OCI-LY3 (cell line): ENCODE results near the gene NCOA3.
"Not testable (repeated sequence)": the region's sequence is repeated elsewhere in the genome, so short reads cannot be mapped to it uniquely, and the experiment has no call there.

ENCODE experiments used
- H2AFZ ChIP-seq: fragments of 200-600, 300-600 bp; shearing (Covaris generic); 2 replicates; pipeline ENCODE4 v1.6.0; 2014; ENCODE audit warnings: antibody characterized with exemption, low read depth, low read length
- H3K27ac ChIP-seq: fragments of 200-600, 300-600 bp; sonication (generic); 2 replicates; pipeline ENCODE4 v1.5.1; 2014; ENCODE audit warnings: mild to moderate bottlenecking, low read length, moderate library complexity, mixed read lengths
- H3K27me3 ChIP-seq: fragments of 200-600, 300-600 bp; sonication (generic); 2 replicates; pipeline ENCODE4 v1.6.1; 2014; ENCODE audit warnings: low read depth, low read length, mixed read lengths
- H3K36me3 ChIP-seq: fragments of 200-600, 300-600 bp; sonication (generic); replicated peaks from 2 replicates; pipeline ENCODE3; 2014; ENCODE audit warnings: low read depth, low read length, mixed read lengths
- H3K4me1 ChIP-seq: fragments of 300-600, 200-600 bp; sonication (generic); 2 replicates; pipeline ENCODE4 v1.6.1; 2014; ENCODE audit warnings: low read length, mixed read lengths
- H3K4me2 ChIP-seq: fragments of 200-600, 300-600 bp; sonication (generic); 2 replicates; pipeline ENCODE4 v1.6.1; 2014; ENCODE audit warnings: low read length, mixed read lengths
- H3K4me3 ChIP-seq: fragments of 300-600, 200-600 bp; sonication (generic); 2 replicates; pipeline ENCODE4 v1.5.1; 2014; ENCODE audit warnings: antibody characterized with exemption, mild to moderate bottlenecking, low read length, moderate library complexity
- H3K79me2 ChIP-seq: fragments of 300-600, 200-600 bp; shearing (Covaris generic); 2 replicates; pipeline ENCODE4 v1.6.1; 2014; ENCODE audit warnings: mild to moderate bottlenecking, low read length, mixed read lengths
- H3K9ac ChIP-seq: fragments of 300-600, 200-600 bp; shearing (Covaris generic); 2 replicates; pipeline ENCODE4 v1.6.0; 2014; ENCODE audit warnings: mild to moderate bottlenecking, low read length, moderate library complexity
- H3K9me3 ChIP-seq: fragments of 200-600, 300-600 bp; shearing (Covaris generic); 2 replicates; pipeline ENCODE4 v1.6.1; 2014; ENCODE audit warnings: low read length, mixed read lengths; ENCODE audit not compliant: insufficient read depth
- H4K20me1 ChIP-seq: fragments of 200-600, 300-600 bp; sonication (generic); 2 replicates; pipeline ENCODE4 v1.6.1; 2016; ENCODE audit warnings: low read length, mixed read lengths; ENCODE audit not compliant: insufficient read depth
- EZH2phosphoT487 ChIP-seq: fragments of 200-600 bp; shearing (Covaris generic); IDR thresholded peaks from 2 replicates; pipeline ENCODE4 v1.6.1; 2018; ENCODE audit warnings: antibody characterized with exemption, mixed run types, low read depth
- TF ChIP-seq, protein P1 (sequence below): fragments of 200-600, 300-600 bp; sonication (generic); IDR thresholded peaks from 2 replicates; pipeline ENCODE4 v1.5.1; 2014; ENCODE audit warnings: antibody characterized with exemption, low read length, low read depth

NCOA3 gene

DNA sequence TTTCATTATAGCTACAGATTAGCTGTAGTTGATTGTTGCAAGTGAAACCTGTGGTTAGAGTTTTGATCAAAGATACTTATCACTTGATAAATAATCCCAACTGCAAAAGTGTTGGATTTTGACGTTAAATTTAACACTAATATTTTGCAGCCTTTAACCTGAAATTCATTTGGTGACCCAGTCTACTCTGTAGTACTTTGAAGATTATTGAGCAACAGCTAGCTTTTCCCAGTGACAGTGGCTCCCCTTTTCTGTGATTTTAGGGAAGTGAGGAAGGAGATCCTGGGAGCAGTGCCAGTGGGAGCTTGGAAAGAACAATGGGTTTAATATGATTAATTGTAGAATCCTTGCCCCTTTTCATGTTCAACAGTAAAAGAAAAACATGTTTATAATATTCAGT, 76.9 kb downstream of the NCOA3 start:
- H3K9me3 ChIP-seq: no peaks in the 10 kb centered on the region
- no peak overlapping the region for H2AFZ ChIP-seq
- H3K9ac ChIP-seq: no peak overlapping the region
- TF ChIP-seq, protein P1, sequence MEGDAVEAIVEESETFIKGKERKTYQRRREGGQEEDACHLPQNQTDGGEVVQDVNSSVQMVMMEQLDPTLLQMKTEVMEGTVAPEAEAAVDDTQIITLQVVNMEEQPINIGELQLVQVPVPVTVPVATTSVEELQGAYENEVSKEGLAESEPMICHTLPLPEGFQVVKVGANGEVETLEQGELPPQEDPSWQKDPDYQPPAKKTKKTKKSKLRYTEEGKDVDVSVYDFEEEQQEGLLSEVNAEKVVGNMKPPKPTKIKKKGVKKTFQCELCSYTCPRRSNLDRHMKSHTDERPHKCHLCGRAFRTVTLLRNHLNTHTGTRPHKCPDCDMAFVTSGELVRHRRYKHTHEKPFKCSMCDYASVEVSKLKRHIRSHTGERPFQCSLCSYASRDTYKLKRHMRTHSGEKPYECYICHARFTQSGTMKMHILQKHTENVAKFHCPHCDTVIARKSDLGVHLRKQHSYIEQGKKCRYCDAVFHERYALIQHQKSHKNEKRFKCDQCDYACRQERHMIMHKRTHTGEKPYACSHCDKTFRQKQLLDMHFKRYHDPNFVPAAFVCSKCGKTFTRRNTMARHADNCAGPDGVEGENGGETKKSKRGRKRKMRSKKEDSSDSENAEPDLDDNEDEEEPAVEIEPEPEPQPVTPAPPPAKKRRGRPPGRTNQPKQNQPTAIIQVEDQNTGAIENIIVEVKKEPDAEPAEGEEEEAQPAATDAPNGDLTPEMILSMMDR: no peak
- no peak for TF ChIP-seq EZH2phosphoT487
- no peak overlapping the region for H3K4me3 ChIP-seq
- peaks cover 96% of the 10 kb centered on the region for H4K20me1 ChIP-seq
- H3K4me2 ChIP-seq: no peak overlapping the region
- H3K4me1 ChIP-seq: peaks cover 43% of the 10 kb centered on the region
- H3K36me3 ChIP-seq: peaks cover 19% of the 10 kb centered on the region
- H3K27me3 ChIP-seq: no peaks in the 10 kb centered on the region
- peaks cover 100% of the 10 kb centered on the region for H3K79me2 ChIP-seq
- H3K27ac ChIP-seq: no peak overlapping the region

DNA sequence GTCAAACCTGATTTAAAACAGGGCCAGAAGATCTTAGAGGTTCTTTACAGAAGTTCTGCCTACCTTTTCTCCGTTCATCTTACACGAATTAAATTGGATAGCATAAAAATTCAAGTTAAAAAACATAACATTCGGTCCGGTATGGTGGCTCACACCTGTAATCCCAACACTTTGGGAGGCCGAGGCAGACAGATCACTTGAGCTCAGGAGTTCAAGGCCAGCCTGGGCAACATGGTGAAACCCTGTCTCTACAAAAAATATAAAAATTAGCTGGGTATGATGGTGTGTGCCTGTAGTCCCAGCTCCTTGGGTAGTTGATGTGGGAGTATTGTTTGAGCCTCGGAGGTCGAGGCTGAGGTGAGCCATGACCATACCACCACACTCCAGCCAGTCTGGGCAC, 79.0 kb downstream of the NCOA3 start:
- H3K4me1 ChIP-seq: peaks cover 43% of the 10 kb centered on the region
- not testable (repeated sequence) for H3K4me3 ChIP-seq, H2AFZ ChIP-seq, H3K27me3 ChIP-seq, H3K4me2 ChIP-seq, H3K9ac ChIP-seq, H3K9me3 ChIP-seq, H3K27ac ChIP-seq
- H4K20me1 ChIP-seq: peaks cover 96% of the 10 kb centered on the region
- H3K36me3 ChIP-seq: peaks cover 26% of the 10 kb centered on the region
- peaks cover 100% of the 10 kb centered on the region for H3K79me2 ChIP-seq

DNA sequence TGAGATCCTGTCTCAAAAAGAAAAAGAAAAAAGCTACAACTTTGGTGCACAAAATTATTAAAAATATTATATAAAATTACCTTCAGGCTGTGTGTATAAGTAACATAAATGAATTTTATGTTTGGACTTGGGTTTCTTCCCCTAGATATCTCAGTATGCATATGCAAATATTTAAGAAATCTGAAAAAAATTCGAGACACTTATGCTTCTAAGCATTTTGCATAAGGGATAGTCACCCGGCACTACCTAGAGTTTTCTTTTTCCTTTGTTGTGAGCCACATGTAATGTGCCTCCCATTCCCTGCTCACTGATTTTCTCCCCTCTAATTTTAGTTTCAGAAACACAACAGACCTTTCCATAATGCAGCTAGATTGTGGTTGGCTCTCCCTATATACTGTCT, 79.4 kb downstream of the NCOA3 start:
- Histone ChIP-seq H3K4me1 (peaks cover 40% of the 10 kb centered on the region), H3K9me3 (no peaks in the 10 kb centered on the region), H2AFZ (no peak overlapping the region), H3K27me3 (no peaks in the 10 kb centered on the region), H3K79me2 (peaks cover 100% of the 10 kb centered on the region), H4K20me1 (peaks cover 96% of the 10 kb centered on the region), H3K4me2 (no peak overlapping the region), H3K4me3 (no peak overlapping the region), H3K9ac (no peak overlapping the region), H3K36me3 (peaks cover 26% of the 10 kb centered on the region), H3K27ac (no peak overlapping the region)
- TF ChIP-seq, protein P1: no peak
- no peak for TF ChIP-seq EZH2phosphoT487

DNA sequence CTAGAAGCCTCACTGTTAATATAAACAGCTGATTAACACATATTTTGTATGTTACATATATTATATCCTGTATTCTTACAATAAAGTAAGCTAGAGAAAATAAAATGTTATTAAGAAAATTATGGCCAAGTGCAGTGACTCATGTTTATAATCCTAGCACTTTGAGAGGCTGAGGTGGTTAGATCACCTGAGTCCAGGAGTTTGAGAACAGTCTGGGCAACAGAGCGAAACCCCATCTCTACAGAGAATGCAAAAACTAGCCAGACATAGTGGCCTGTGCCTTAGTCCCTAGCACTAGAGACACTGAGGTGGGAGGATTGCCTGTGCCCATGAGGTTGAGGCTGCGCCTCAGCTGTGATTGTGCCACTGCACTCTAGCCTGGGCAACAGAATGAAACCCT, 81.9 kb downstream of the NCOA3 start:
- Histone ChIP-seq H3K4me2 (no peak overlapping the region), H3K4me1 (peaks cover 25% of the 10 kb centered on the region), H3K27me3 (no peaks in the 10 kb centered on the region), H3K4me3 (no peak overlapping the region), H3K36me3 (peaks cover 33% of the 10 kb centered on the region), H3K9me3 (no peaks in the 10 kb centered on the region), H3K9ac (no peak overlapping the region), H3K27ac (no peak overlapping the region), H2AFZ (no peak overlapping the region), H4K20me1 (peaks cover 98% of the 10 kb centered on the region), H3K79me2 (peaks cover 100% of the 10 kb centered on the region)
- no peak for TF ChIP-seq EZH2phosphoT487
- TF ChIP-seq, protein P1: no peak
